Iris pigment epithelial cell (primary cell): ENCODE results near the gene MYOF.
"Not testable (repeated sequence)": the region's sequence is repeated elsewhere in the genome, so short reads cannot be mapped to it uniquely, and the experiment has no call there.

Experiments used
- DNase-seq: peaks from one replicate; pipeline ENCODE4 v3.0.0-alpha.2; 2011; ENCODE audit warnings: low read depth

The MYOF gene

GRCh38 chr10:93290661-93291354, 191.3 kb downstream of the MYOF start:
- DNase-seq = no peak

DNA sequence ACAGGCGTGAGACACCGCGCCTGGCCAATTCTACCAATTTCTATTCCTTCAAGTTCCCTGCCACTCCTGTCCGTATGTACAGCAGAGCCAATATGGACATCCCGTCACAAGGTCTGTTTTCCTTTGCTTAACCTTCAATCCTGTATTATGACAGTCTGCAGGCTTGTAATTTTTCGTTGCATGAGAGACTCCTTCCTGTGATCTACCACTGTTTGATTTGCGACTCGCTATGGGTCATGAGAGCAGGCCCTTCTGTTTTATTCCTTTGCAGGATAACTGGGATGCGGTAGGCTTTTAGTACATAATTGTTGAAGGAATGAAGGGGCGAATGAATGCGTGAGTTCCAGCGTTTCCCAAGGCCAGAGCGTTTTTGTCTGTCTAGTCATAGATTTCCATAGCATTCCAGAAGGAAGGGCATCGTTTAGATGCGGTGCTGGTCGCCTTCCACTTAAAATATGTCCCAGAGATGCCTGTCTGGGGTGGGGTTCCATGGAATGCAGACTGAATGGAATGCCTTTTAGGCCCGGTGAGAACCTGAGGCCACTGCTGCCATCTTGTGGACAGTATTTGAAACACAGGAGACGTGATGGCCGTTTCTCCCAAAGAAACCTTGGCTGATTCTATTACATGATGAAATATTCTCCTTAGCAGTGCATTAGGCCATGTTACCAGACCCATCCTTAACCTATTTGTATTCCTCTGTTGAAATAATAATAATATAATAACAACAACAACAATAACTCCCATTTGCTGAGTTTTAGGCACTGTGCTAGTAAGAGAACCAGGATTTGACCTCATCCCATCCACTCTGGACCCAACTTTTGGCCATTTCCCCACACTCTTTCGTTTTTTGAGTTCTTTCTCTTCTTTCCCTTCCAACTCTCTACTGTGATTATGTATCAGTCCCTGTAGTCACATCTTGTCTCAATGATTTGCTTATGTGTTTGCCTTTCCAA, 193.2 kb downstream of the MYOF start:
- DNase-seq = peak; percentile 78

GRCh38 chr10:93287775-93288174, 194.4 kb downstream of the MYOF start:
- no peak for DNase-seq

DNA sequence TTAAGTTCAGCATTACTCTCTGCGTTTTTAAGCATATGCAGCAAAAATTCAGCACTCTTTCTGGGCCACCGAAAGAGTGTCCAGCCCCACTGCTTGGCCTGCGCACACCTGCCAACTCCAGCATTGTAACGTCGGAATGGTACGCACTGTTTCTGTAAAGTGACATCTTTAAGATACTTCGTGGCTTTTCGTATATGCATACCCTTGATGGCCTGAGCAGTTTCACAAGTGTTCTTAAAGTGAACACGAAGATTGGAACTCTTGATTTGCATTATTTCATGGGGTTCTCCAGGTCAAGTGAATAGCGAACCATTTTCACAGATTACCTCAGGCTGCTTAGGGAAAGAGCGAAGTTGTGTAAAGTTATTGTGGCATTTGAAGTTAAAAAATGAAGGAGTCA, 197.9 kb downstream of the MYOF start:
- not testable (repeated sequence) for DNase-seq

DNA sequence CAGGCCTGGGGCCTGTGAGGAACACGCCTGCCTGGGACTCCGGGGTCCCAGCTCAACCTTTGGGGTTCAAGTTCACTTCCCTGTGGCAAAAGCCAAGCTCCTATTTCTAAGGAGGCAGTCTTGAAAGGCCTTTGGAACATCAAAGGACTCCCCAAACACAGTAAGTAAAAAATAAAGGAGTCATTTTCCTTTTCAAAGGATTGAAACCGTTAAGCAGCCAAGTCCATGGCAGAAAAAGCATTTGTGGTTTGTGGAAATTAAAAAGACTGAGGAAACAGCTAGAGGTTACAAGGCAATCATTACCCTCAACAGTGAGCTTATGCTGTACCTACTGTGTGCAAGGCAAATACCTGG, 200.8 kb downstream of the MYOF start:
- no peak for DNase-seq

- no peak for DNase-seq
Measured at GRCh38 chr10:93280699-93281366, 201.3 kb downstream of the MYOF start.

- no peak for DNase-seq
Measured at GRCh38 chr10:93280121-93280698, 201.9 kb downstream of the MYOF start.

- no peak for DNase-seq
Measured at GRCh38 chr10:93277360-93277759, 204.8 kb downstream of the MYOF start.

DNA sequence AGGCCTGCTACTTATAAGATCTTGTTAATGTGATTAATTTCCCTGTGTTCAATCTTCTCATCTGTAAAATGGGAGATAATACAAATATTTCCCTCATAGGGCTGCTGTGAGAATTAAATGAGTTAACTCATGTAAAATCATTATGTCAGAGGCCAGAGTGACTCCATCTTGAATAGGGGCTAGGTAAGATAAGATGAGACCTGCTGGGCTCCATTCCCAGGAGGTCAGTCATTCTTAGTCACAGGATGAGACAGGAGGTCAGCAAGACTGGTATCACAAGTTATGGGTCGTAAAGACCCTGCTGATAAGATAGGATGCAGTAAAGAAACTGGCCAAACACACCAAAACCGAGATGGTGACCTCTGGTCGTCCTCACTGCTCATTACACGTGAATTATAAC, 207.7 kb downstream of the MYOF start:
- no peak for DNase-seq

DNA sequence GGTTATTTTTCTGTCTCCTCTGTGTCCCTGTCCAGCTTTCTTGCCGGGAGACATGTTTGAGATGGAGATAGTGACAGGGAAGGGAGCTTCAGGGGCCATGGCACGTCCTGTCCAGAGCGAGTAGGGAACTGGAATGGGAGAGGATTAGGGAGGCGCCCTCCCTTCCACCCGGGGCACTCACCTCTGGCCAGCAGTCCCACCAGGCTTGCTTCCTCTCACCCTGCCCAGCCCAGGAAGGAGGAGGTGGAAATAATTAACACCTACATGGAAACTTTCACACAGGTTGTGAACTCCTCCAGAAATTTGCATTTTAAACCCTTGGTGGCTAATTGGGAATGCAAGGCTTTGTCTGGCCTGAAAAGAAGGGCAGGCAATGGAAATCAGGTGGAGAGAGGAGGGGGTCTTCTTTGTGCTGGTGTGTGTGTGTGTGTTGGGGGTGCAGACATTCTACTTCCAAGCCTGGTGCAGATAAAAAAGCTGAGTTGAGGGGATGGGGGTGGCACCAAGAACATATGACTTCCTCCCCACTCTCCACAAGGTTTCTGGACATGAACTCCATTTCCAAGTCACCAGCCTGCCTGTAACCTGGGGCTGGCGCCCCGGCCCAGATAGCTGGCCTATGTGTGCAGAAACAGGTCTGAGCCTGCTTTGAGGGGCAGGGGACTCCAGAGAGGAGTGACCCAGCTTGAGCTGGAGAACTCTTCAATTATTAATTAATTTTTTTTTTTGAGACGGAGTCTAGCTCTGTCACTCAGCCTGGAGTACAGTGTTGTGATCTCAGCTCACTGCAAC, 209.1 kb downstream of the MYOF start:
- DNase-seq = no peak

DNA sequence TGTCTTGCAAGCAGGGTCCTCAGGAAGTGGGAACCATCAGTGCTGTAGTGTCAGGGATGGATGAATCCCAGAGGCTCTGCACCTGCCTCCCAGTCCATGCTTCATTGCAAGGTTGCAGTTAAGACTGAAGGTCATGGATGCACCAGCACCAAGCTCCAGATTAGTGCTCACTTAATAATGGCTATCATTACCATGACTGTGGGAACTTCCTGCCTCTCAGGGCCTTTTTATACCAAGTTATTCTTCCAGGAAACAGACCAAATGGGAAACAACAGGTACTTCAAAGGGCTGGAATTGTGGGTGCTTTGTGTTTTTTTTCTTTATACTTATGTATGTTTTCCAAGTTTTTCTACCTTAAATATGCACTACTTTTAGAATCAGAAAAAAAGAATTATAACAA, 210.8 kb downstream of the MYOF start:
- DNase-seq = no peak

DNA sequence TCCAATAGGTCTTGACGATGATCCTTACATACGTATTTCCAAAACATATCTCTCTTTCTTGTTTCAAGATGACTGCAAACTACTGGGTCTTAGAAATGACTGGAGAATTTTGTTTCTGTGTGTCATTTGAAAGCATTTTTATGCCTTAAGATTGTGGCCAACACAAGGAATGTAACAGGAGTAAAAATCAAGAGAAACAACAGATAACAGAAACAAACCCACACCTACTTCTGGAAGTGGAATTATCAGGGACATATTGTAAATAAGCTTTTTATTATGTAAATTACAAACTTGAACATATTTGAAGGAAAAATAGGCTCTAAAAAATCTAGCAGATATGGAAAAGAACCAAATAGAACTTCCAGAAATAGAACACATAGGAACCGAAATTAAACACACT, 212.9 kb downstream of the MYOF start:
- no peak for DNase-seq

DNA sequence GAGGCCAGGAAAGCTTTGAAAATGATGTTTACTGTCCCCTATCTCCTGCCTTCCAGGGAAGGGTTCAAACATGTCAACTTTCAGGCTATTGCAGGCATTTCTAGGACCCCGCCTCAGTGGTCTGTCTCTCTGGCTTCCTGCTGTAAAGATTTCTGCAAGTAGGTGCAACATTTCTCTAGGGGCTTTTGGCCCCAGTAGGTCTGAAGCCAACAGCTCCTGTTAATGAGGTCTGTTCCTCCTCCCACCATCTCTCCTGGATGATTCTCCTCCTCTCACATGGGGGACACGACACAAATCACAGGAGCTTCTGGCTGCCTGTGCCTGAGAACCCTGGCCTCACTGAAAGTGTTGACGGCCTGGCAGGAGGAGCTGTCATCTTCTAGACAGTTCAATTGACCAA, 214.1 kb downstream of the MYOF start:
- DNase-seq = no peak

DNA sequence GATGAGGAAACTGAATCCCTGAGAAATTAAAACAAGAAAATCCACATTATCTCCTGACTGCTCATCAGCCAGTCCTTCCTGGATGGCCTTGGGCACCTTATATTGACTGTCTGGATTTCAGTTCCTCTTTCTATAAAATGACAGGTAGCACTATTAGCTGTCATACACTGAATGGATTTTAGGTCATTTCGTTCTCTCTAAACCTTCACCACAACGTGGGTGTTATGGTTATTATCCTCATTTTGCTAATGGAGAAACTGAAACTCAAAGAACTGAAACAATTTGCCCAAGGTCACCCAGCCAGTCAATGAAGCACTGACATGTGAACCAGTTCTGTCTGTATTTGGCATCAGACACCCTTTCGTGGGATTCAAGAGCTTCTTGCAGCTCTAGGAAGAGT, 214.6 kb downstream of the MYOF start:
- no peak for DNase-seq

DNA sequence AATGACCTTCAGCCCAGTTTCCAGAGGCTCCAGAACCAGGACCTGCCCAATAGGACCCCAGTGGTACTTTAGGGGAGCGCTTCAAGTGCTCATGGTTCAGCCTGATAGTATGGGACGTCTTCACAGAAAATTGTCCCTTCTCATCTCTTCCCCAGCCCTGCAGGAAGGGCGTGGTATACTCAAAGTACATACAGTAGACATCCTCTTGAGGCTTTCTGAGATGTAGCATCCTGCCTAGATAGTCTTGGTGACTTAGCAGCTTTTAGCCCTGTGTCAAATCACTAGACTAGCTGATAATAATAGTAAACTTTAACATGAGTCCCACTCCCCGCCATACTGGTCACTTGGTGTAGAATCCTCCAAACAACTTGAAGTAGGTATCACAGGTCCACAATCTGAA, 215.3 kb downstream of the MYOF start:
- DNase-seq = no peak

DNA sequence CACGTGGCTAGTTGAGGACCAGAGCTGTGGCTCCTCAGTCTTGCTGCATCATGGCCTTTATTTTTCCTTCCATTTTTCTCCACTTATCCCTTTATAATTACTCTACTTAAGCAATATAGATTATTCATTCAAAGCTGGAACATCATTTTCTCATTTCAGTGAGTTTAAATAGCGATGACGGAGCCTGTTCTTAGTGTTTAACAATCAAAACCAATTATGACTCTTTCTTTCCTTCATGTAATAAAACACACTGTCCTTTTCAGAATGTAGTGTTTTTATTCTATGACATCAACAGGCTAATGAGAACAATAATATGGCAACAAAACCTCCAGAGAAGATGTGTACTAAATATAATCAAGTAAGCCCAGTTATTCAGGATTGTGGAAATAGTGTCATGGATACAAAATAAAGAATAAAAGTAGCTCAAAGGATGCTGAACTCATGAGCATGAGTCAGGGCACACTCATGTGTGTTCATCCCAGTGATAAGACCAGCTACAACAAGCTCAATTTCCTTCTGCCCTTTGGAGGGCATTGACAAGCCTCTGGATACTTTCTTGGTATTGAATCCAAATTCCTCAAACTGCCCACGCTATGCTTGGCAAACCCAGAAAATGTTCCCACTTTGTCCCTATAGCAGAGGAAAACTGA, 220.0 kb downstream of the MYOF start:
- DNase-seq = peak; percentile 75

DNA sequence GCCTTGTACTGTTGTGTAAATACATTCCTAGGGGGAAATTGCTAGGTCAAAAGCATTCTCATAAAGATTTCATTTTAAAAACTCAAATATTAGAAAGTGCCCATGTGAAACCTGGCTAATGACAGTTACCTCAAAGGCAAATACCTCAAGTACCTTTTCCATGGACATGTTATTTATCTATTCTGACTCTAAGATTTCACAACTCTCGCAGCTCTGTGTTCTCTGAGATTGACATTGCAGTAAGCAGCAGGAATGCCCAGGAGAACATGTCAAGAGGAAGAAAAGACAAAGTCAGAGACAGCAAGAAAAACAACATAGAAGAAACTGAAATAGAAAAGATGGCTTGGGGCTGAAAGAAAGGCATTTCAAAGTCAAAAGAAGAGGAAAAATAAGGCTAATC, 221.0 kb downstream of the MYOF start:
- peak; percentile 11 for DNase-seq

- no peak for DNase-seq
Measured at GRCh38 chr10:93259126-93259525, 223.0 kb downstream of the MYOF start.
